Erythroblast (primary cell): ENCODE results near the gene URAD.
A peak's percentile ranks its signal among the peaks of the same experiment; 100 is the strongest.

Experiments used
- DNase-seq, 2 experiments: peaks; one replicate each; lab custom pipeline; 2025; lab: John Stamatoyannopoulos, UW
- GATA1 ChIP-seq: IDR thresholded peaks from 2 replicates; pipeline ENCODE4 v1.6.1; 2011; ENCODE audit warnings: low read depth, mild to moderate bottlenecking, control low read depth, low read length, moderate library complexity
- POLR2A ChIP-seq: IDR thresholded peaks from 2 replicates; pipeline ENCODE4 v1.6.1; 2011; ENCODE audit warnings: mild to moderate bottlenecking, low read length

URAD gene

GRCh38 chr13:27963491-27963890 lies 25.0 kb downstream of the URAD start:
- DNase-seq: no peak
- TF ChIP-seq POLR2A: no peak
- TF ChIP-seq GATA1: no peak

DNA sequence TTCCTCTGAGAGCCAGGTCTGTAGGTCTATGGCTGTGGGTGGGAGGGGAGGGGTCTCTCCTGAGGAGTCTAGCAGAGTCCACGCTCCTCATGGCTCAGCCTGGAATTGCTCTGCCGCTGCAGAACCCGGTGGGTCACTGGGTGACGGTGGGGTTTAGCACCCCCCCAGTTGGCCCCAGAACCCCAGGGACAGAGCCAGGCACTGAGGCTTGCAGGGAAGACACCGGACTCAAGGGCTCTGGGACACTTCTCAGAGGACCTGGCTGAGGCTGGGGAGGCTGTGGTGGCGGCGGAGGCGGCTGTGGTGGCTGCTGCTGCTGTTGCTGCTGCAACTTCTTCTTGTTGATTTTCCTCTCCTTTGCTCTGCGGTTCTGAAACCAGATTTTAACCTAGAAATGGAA lies 25.5 kb downstream of the URAD start:
- no peak for DNase-seq
- no peak for TF ChIP-seq POLR2A
- TF ChIP-seq GATA1: no peak

DNA sequence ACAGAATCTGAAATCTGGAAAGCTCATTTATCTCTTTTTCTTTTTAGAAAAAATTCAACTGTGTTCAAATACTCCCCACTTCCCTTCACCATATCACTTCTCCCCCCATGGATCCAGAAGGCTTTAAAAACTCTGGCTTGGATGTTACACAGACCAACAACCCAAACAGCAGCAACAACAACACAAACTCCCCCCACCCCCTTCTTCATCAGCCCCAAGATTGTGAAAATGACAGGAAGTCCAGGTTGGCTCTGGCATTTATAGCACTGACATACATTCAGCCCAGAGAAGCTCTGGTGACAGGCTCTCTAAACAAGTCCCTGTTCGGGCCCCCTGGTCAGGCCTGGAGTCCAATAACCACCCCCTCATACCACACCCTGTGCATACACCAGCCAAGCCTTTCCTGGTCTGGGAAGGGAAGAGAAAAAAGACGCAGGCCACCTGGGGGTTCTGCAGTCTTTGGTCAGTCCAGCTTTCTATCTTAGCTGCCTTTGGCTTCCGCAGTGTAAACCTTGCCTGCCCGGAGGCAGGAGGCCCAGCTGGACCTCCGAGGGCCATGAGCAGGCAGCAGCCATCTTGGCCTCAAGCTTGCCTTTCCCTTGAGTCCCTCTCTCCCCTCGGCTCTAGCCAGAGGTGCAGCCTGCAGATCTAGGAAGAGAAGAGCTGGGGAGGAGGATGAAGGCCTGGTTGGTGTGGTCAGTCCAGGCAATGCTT lies 26.2 kb downstream of the URAD start:
- DNase-seq: no peak
- TF ChIP-seq POLR2A (no peak), GATA1 (no peak)

DNA sequence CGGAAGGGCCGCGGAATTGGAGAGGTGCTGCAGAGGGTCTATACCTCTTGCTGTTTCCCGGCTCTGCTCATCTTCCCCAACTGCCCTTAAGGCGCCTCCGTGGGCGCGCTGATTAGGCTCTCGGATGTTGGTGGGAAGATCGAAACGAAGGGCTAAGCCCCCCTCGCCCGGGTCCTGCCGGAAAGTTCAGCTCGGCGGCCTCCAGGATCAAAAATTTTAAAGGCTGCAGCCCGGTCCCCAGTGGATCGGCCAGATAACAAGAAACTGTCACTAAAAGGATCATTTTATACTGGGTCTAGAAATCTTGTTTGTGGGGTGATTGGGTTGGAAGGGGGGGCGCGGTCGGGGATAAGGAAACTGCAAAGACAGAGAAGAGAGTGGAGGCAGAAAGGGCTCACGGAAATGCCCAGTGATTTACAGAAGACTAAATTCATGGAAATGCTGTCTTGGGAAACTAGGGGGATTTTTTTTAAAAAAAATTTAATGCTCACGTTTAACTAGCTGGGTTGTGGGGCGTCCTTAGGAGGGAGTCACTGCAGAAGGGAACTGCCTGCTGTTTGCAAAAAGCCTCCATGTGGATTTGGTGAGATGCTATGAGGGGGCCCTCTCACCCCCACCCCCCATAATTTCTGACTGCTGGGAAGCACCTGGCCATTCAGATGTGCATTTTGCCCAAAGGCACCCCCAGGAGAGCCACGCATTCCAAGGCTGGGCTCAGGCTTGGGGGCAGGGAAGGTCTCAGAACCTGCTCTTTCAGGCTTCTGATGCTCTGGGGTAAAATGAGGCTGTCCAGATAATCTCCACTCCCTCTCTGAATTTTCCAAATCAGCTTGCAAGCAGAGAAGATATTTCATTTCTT lies 27.0 kb downstream of the URAD start:
- TF ChIP-seq POLR2A: no peak
- no peak for TF ChIP-seq GATA1
- DNase-seq: no peak

GRCh38 chr13:27960362-27961226 lies 27.9 kb downstream of the URAD start:
- TF ChIP-seq POLR2A (no peak), GATA1 (no peak)
- DNase-seq: peak; percentile 28 to 41

DNA sequence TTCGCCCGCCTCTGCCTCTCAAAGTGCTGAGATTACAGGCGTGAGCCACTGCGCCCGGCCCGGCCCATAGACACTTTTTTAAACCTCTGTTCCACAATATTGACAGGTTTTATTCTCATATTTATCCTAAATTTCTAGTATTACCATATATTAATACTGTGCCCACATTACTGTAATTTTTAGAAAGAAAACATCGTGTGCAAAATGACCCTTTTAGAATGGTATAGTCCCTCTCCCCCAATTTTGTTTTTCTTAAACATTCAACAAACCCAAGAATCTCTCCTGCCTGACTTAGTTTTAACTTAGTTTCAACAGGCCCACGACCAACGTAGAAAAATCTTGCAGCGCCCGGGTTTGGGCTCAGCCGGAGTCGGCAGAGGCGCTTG lies 28.5 kb downstream of the URAD start:
- TF ChIP-seq POLR2A (no peak), GATA1 (no peak)

GRCh38 chr13:27956576-27957300 lies 31.8 kb downstream of the URAD start:
- no peak for DNase-seq
- no peak for TF ChIP-seq POLR2A
- no peak for TF ChIP-seq GATA1

More for the DNA sequence above, 28.5 kb downstream of the URAD start:
- DNase-seq: no peak

DNA sequence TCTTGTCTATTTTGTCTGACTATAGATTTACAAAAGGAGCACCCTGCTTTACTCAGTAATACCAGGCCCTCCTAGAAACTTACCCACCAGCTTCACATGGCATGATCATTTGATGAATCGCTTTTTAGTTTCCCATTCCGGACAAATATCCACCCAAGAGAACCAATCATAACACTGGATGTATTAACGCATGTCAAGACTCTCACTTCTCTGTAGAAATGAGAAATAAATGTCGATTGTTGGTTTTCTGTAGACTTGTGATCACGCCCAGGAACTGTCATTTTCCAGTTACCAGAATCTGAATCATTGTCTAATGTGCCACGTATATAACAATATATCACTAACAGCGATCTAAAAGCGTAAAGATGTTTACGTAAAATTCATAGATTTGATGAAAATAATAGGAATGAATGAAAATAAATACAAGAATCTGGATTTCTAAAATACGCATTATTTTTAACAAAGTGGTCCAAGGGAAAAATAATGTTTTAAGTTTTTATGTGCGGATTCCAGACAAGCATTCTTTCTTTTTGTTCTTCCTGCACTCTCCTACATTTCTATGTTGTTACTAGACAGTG lies 33.4 kb downstream of the URAD start:
- TF ChIP-seq GATA1 (no peak), POLR2A (no peak)
- DNase-seq: no peak

GRCh38 chr13:27954406-27954851 lies 34.1 kb downstream of the URAD start:
- peak; percentile 31 to 38 for DNase-seq
- TF ChIP-seq POLR2A (no peak), GATA1 (no peak)

- no peak for TF ChIP-seq POLR2A
- no peak for TF ChIP-seq GATA1
- DNase-seq: peak; percentile 71 to 82
These were observed 34.7 kb downstream of the URAD start for GRCh38 chr13:27953676-27954405.

DNA sequence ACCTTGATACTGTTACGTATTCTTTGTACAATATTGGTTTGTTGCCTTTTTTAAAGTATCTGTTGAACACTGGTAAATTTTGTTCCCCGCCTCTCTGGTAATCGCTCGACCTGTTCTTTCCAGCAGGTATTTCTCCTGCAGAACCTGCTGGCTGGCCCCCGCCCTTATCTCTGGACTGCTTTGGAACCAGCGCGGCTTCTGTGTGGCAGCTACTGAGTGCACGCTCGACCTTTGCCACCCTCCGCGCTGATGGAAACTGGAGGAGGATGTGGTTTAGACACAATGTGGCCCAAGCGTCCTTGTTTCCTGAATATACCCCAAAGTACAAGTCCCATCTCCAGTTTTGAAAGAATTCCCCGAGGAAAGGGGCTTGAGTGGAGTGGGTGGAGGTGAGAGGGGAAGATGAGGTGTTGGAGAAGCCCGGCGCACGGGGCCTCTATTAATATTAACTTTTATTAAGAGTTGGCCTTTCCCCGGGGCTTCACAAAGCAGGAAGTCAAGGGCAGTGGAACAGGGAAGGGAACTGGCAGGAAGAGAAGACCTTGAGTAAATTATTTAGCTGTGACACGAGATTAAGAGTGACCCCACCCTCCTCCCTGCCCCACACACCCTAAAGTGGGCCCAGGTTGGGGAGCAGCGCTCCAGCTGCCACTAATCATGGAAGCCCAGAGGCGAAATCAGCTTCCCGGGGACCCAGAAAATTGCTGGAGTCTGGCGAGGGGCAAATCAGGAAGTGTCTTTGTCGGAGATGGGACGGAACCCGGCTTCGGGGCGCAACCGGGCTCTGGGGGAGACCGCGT lies 35.4 kb downstream of the URAD start:
- no peak for TF ChIP-seq POLR2A
- TF ChIP-seq GATA1: no peak

More for the DNA sequence above, 35.4 kb downstream of the URAD start:
- DNase-seq: no peak
